IPS-18c (cell line): Measurements from ENCODE around the gene NAA35.
"Not testable (repeated sequence)": the region's sequence is repeated elsewhere in the genome, so short reads cannot be mapped to it uniquely, and the experiment has no call there.

ENCODE experiments used
- H3K4me3 ChIP-seq: 2 replicates; pipeline ENCODE4 v1.7.0; 2013; ENCODE audit warnings: low read depth, mild to moderate bottlenecking, low read length, moderate library complexity; ENCODE audit not compliant: insufficient read depth
- H3K9me3 ChIP-seq: one replicate; pipeline ENCODE4 v1.6.1; 2013; ENCODE audit warnings: mild to moderate bottlenecking, low read length, moderate library complexity; ENCODE audit not compliant: control insufficient read depth, insufficient read depth

NAA35 gene

GRCh38 chr9:85941966-85942912 lies 1.3 kb downstream of the NAA35 start:
- H3K9me3 ChIP-seq: no peaks in the 10 kb centered on the region
- H3K4me3 ChIP-seq: peak overlapping the region; percentile 96

DNA sequence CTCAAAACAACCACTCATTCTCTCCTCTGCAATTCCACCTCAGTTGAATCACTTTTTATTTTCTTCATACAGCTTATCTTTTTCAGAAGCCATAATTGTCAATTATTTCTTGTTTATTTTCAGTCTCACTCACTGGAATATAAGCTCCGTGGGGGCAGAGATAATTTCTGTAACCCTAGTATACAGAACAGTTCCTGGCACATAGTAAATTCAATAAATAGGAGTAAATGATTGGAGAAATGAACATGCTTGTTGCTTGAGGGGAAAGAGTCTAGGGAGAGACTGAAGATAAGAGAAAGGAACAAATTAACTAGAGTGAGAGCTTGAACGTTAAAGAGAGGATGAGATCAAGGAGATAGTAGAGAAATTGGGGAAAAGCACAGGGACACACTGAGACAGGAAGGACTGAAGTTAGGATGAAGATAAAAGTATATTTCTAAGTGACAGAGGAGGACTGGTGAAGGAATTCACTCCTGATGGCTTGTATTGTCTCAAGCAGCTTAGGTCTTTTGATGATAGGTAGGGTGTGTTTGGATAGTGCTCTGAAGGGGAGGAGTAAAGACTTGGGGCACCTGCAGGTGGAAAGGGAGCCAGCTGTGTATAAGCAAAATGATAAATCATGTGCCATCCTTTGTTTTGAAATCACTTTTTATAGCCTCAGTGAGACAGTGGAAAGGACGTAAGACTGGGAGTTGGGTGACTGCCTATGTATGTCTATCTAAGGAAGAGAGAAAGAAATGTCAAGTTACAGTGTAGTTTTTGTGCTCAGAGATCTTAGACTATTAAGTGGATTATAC lies 2.2 kb downstream of the NAA35 start:
- no peak overlapping the region for H3K4me3 ChIP-seq
- H3K9me3 ChIP-seq: no peaks in the 10 kb centered on the region

GRCh38 chr9:85943757-85944430 lies 2.9 kb downstream of the NAA35 start:
- H3K4me3 ChIP-seq: no peak overlapping the region
- H3K9me3 ChIP-seq: no peaks in the 10 kb centered on the region

- Histone ChIP-seq H3K9me3 (no peaks in the 10 kb centered on the region), H3K4me3 (no peak overlapping the region)
These were observed 3.7 kb downstream of the NAA35 start for GRCh38 chr9:85944672-85945071.

GRCh38 chr9:85949586-85950335 lies 8.8 kb downstream of the NAA35 start:
- peaks cover 2% of the 10 kb centered on the region for H3K9me3 ChIP-seq
- H3K4me3 ChIP-seq: no peak overlapping the region

DNA sequence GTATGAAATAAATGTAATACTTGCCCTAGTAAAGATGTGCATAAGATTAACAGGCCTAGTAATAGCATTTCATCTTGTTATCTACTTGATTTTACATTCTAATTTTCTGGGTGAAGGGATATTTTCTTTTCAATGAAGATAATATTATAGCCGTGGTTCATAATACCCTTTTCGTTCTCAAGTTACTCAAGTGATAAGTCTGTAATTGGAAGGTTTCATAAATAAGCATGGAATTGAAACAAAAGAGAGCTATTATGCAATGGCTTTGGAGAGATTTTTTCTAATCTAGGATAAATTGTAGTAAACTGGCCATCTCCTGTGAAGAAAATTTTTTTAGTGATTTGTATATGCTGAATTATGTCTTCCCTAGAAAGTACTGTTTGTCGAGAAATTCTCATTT lies 19.0 kb downstream of the NAA35 start:
- H3K4me3 ChIP-seq: no peak overlapping the region

DNA sequence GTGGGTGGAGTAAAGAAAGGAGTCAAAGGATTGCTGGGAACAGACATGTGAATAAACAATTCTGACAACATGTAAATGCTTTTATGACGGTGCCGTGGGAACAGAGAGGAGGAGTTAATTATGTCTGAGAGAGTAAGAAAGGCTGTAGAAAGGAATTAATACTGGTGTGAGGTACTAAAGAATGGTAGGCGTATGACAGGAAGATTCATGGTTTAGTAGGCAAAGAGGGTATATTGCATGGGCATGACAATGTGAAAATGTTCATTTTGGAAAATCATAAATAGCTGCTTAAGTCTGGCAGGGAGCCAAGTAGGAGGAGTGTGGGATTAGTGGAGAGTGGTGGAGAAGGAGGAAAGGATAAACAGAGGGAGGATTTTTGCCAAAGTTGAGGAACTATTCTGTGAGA lies 19.7 kb downstream of the NAA35 start:
- no peaks in the 10 kb centered on the region for H3K9me3 ChIP-seq
- no peak overlapping the region for H3K4me3 ChIP-seq

More for the DNA sequence above, 19.0 kb downstream of the NAA35 start:
- no peaks in the 10 kb centered on the region for H3K9me3 ChIP-seq

DNA sequence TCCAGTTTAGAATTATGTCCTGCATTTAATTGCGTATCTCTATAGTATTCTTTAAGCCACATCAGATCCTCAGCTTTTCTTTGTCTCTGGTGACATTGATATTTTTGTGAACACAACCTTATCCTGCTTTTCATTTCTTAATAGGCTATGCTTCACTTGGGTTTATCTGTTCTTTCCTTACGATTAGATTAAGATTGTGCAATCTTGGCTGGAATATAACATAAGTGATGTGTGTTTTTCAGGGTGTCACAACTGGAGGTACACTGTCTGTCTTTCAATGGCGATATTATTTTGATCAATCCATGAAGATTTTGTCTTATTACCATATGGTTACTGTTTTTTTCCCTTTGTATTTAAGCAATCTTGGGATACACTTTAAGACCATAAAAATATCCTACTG lies 23.6 kb downstream of the NAA35 start:
- H3K9me3 ChIP-seq: no peaks in the 10 kb centered on the region
- H3K4me3 ChIP-seq: no peak overlapping the region

GRCh38 chr9:85964949-85965348 lies 24.0 kb downstream of the NAA35 start:
- Histone ChIP-seq H3K9me3 (no peaks in the 10 kb centered on the region), H3K4me3 (no peak overlapping the region)

- Histone ChIP-seq H3K4me3 (no peak overlapping the region), H3K9me3 (no peaks in the 10 kb centered on the region)
These were observed 28.8 kb downstream of the NAA35 start for GRCh38 chr9:85969727-85970126.

DNA sequence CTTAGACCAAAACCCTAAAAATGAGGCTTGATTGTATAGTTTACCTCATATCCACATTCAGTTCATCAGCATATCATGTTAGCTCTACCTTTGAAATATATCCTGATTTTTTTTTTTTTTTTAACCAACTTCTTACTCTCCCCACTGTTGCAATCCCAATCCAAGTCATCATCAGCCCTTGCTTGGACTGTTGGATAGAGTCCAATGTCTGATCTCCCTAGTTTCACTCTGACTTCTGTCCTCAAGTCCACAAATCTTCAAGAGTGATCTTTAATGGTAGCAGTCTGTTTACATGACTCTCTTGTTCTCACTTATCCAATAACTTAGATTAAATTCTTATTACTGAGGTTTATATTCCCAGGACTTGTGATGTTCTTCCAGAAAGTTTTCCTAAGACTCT lies 30.8 kb downstream of the NAA35 start:
- no peaks in the 10 kb centered on the region for H3K9me3 ChIP-seq

GRCh38 chr9:85973238-85973637 lies 32.3 kb downstream of the NAA35 start:
- H3K9me3 ChIP-seq: no peaks in the 10 kb centered on the region
- no peak overlapping the region for H3K4me3 ChIP-seq

More for the DNA sequence above, 30.8 kb downstream of the NAA35 start:
- H3K4me3 ChIP-seq: no peak overlapping the region

GRCh38 chr9:85974055-85974547 lies 33.2 kb downstream of the NAA35 start:
- H3K9me3 ChIP-seq, H3K4me3 ChIP-seq: not testable (repeated sequence)

- H3K9me3 ChIP-seq: no peaks in the 10 kb centered on the region
- no peak overlapping the region for H3K4me3 ChIP-seq
These were observed 37.5 kb downstream of the NAA35 start for GRCh38 chr9:85978496-85978895.

DNA sequence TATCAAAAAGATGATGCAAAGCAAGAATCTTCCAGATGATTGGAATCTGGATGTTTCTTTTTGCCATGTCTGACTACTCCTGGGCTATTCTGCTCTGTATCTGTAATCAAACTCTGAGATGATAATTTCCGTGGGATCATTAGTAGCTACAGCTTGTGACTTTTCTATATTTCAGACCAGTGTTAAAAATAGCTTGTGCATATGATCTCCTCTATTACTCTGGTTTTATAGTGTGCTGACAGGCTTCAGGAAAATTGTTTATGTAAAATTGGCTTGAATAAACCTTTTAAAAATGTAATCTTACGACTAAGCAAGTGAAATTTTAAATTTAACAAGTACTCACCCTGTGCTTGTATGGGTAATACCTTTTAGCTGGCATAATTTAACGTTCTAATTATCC lies 40.4 kb downstream of the NAA35 start:
- no peaks in the 10 kb centered on the region for H3K9me3 ChIP-seq

DNA sequence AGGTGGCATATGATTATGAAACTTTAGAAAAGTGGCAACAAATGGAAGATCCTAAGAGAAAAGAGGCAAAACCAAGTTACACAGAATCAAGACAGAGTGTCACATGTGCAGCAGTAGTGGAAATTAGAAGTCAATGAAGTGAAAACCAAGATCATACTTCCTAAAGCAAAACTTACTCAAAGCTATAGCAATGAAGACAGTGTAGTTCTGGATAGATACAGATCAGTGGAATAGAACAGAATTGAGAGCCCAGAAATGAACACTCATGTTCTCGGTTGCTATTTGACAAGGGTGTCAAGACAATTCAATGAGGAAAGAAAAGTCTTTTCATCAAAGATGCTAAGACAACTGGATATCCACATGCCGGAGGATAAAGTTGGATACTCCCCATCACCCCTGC lies 43.5 kb downstream of the NAA35 start:
- no peaks in the 10 kb centered on the region for H3K9me3 ChIP-seq
- H3K4me3 ChIP-seq: no peak overlapping the region

More for the DNA sequence above, 40.4 kb downstream of the NAA35 start:
- no peak overlapping the region for H3K4me3 ChIP-seq

GRCh38 chr9:85987236-85987635 lies 46.3 kb downstream of the NAA35 start:
- no peak overlapping the region for H3K4me3 ChIP-seq
- H3K9me3 ChIP-seq: no peaks in the 10 kb centered on the region
